Keratinocyte (primary cell): ENCODE results near the gene IKZF1. TPM values are rescaled to one million over a fixed set of nuclear protein-coding genes. Genes with fewer than 3 reads are reported as not detected.

ENCODE experiments used
- DNase-seq: peaks from one replicate; pipeline ENCODE4 v3.0.0-alpha.2; 2011; ENCODE audit warnings: low read depth, missing footprints, low spot score
- FAIRE-seq: peaks from 2 replicates; lab custom pipeline; 2011; peaks lifted over from hg19 to GRCh38; lab: Jason Lieb, UNC
- H2AFZ ChIP-seq: 2 replicates; pipeline ENCODE4 v1.6.0; 2012; ENCODE audit warnings: low read length, control low read depth, inconsistent platforms; ENCODE audit not compliant: control insufficient read depth
- H3K27ac ChIP-seq: 2 replicates; pipeline ENCODE4 v1.5.1; 2011; ENCODE audit warnings: low read length; ENCODE audit not compliant: control insufficient read depth, insufficient read depth
- H3K27me3 ChIP-seq: 3 replicates; pipeline ENCODE4 v1.6.0; 2011; ENCODE audit warnings: low read length; ENCODE audit not compliant: control insufficient read depth, insufficient read depth; ENCODE audit errors: extremely low read depth
- H3K36me3 ChIP-seq, 2 experiments: 2 replicates in 1 of 2; 3 replicates in 1 of 2; pipeline ENCODE4 v1.5.1; 2011; ENCODE audit warnings: low read length in 2 of 2, mild to moderate bottlenecking in 1 of 2; ENCODE audit not compliant: control insufficient read depth in 2 of 2, insufficient read depth in 2 of 2; ENCODE audit errors: extremely low read depth in 1 of 2
- H3K4me1 ChIP-seq: 3 replicates; pipeline ENCODE4 v1.5.1; 2011; ENCODE audit warnings: low read length; ENCODE audit not compliant: control insufficient read depth, insufficient read depth; ENCODE audit errors: extremely low read depth
- H3K4me2 ChIP-seq: 3 replicates; pipeline ENCODE4 v1.6.0; 2011; ENCODE audit warnings: low read depth, low read length; ENCODE audit not compliant: control insufficient read depth, insufficient read depth; ENCODE audit errors: extremely low read depth
- H3K4me3 ChIP-seq, 3 experiments: fragments of 200-600 bp in 1 of 3; sonication (generic) in 1 of 3; 2 replicates in 2 of 3; 3 replicates in 1 of 3; pipeline ENCODE4 v1.5.1; 2011 to 2016; ENCODE audit warnings: low read length in 3 of 3, mild to moderate bottlenecking in 3 of 3, control low read depth in 2 of 3, inconsistent platforms in 1 of 3, low read depth in 1 of 3, mixed read lengths in 1 of 3, mixed run types in 1 of 3, moderate library complexity in 1 of 3; ENCODE audit not compliant: control insufficient read depth in 2 of 3, insufficient read depth in 2 of 3; ENCODE audit errors: extremely low read depth in 1 of 3
- H3K79me2 ChIP-seq: 2 replicates; pipeline ENCODE4 v1.6.0; 2012; ENCODE audit warnings: low read length; ENCODE audit not compliant: control insufficient read depth, insufficient read depth
- H3K9ac ChIP-seq: 3 replicates; pipeline ENCODE4 v1.6.0; 2011; ENCODE audit warnings: low read length; ENCODE audit not compliant: control insufficient read depth, insufficient read depth; ENCODE audit errors: extremely low read depth
- H3K9me1 ChIP-seq: 3 replicates; pipeline ENCODE4 v1.6.0; 2011; ENCODE audit warnings: low read length; ENCODE audit not compliant: control insufficient read depth, insufficient read depth; ENCODE audit errors: extremely low read depth
- H3K9me3 ChIP-seq: 2 replicates; pipeline ENCODE4 v1.5.1; 2012; ENCODE audit warnings: low read depth, low read length; ENCODE audit not compliant: control insufficient read depth
- H4K20me1 ChIP-seq: 3 replicates; pipeline ENCODE4 v1.6.0; 2011; ENCODE audit warnings: low read length; ENCODE audit not compliant: control insufficient read depth, insufficient read depth; ENCODE audit errors: extremely low read depth
- EZH2 ChIP-seq: IDR thresholded peaks from one replicate; pipeline ENCODE4 v1.6.1; 2012; ENCODE audit warnings: inconsistent platforms, mild to moderate bottlenecking, low read length, moderate library complexity
- dilution Hi-C: fragments of 300-500 bp; cut with MboI; formaldehyde crosslinking; loops from one replicate; pipeline ENCODE4 v1.7.0; 2020; ENCODE audit warnings: low sequenced_read_pairs; ENCODE audit not compliant: extremely low pct_ligation_motif_present
- polyA plus RNA-seq, 5 experiments: library from polyadenylated mRNA; depleted of rRNA in 3 of 5; stranded (reverse) in 3 of 5; stranded (forward) in 1 of 5; unstranded in 1 of 5; fragments of >200 nt; gene quantifications; 1 replicate in 1 of 5; 2 replicates in 3 of 5; 3 replicates in 1 of 5; pipeline versions ENCODE4 v1.2.1 to v1.2.3, GENCODE V29; 2011 to 2012; ENCODE audit warnings: missing spikeins in 2 of 5, low read depth in 1 of 5, low replicate concordance in 1 of 5
- TF ChIP-seq, protein P1 (sequence below), 3 experiments: IDR thresholded peaks in 1 of 3; conservative IDR thresholded peaks in 1 of 3; optimal IDR thresholded peaks in 1 of 3; 2 replicates in 2 of 3; 3 replicates in 1 of 3; pipeline versions ENCODE3 to v1.5.1; 2011; ENCODE audit warnings: low read length in 3 of 3, mild to moderate bottlenecking in 3 of 3, moderate library complexity in 2 of 3, control low read depth in 1 of 3, inconsistent platforms in 1 of 3; ENCODE audit not compliant: insufficient read depth in 2 of 3; ENCODE audit errors: extremely low read depth in 1 of 3

The IKZF1 gene
- polyA plus RNA-seq, 1 donor (not counting 4 experiments of a cell fraction or from before 2014, with no cell fraction given): not detected

GRCh38 chr7:50349399-50349798 lies 44.9 kb downstream of the IKZF1 start:
- TF ChIP-seq, protein P1, sequence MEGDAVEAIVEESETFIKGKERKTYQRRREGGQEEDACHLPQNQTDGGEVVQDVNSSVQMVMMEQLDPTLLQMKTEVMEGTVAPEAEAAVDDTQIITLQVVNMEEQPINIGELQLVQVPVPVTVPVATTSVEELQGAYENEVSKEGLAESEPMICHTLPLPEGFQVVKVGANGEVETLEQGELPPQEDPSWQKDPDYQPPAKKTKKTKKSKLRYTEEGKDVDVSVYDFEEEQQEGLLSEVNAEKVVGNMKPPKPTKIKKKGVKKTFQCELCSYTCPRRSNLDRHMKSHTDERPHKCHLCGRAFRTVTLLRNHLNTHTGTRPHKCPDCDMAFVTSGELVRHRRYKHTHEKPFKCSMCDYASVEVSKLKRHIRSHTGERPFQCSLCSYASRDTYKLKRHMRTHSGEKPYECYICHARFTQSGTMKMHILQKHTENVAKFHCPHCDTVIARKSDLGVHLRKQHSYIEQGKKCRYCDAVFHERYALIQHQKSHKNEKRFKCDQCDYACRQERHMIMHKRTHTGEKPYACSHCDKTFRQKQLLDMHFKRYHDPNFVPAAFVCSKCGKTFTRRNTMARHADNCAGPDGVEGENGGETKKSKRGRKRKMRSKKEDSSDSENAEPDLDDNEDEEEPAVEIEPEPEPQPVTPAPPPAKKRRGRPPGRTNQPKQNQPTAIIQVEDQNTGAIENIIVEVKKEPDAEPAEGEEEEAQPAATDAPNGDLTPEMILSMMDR (optimal IDR thresholded peaks at IDR 0.05 in 1 of 3, IDR thresholded peaks at IDR 0.05 in 1 of 3, conservative IDR thresholded peaks at IDR 0.05 in 1 of 3; ENCODE audit: extremely low read depth in 1 of 3, insufficient read depth in 2 of 3, low read length in 3 of 3): no peak
- no peak for TF ChIP-seq EZH2
- dilution Hi-C loops: no loop called here
- Histone ChIP-seq H3K9me3 (no peaks in the 10 kb centered on the region), H2AFZ (no peak overlapping the region), H3K4me1 (no peaks in the 10 kb centered on the region), H3K27me3 (peaks cover 22% of the 10 kb centered on the region), H3K4me3 (no peak overlapping the region), H3K36me3 (no peaks in the 10 kb centered on the region), H3K27ac (no peak overlapping the region), H3K4me2 (no peak overlapping the region), H3K9ac (no peak overlapping the region), H3K9me1 (no peaks in the 10 kb centered on the region), H4K20me1 (no peaks in the 10 kb centered on the region), H3K79me2 (no peaks in the 10 kb centered on the region)
- DNase-seq (no peak), FAIRE-seq (no peak)

DNA sequence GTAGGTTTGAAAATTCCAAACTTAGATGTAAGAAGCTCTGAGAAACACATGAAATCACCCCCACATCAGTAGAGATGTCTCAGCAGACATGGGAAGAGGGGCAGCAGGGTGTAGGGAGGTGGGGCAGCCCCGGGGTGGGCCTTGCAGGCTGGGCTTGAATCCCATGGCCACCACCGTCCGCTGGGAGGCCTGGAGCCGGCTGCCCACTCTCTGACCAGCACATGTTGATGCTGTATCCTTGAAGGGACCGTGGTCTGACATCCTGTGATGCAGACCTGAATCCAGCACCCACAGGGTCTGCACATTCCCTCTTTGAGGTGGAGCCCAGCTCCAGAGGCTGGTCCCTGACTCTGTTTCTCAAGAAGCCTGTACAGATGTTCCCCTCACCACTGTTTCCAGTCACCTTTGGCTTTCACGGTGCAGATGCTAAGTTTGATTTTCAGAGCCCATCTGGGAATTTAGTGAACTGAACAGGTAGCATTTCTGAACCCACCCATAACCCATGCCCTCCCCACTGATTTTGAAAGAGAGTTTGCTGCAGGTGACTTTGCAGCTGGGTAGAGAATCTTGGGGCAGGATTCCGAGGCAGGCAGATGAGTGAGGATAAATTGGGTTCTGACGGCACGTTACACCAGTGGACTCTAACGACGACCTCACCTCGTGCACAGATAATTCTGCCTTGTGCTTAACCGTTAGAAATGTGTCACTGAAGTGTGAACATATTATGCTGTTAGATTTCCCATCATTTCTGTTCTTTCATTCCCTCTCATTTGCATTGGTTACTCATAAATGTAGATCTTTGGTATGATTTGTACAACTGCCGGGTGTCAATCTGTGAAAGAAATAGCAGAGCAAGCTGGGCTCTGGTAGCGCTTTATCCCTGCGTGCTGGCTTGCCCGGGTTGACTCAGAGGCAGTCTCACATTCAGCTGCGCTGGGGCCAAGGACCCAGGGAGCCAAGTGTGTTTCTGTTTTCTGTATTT lies 45.7 kb downstream of the IKZF1 start:
- H3K4me1 ChIP-seq: no peaks in the 10 kb centered on the region
- dilution Hi-C loops: no loop called here

More for the DNA sequence above, 45.7 kb downstream of the IKZF1 start:
- no peak overlapping the region for H2AFZ ChIP-seq
- peaks cover 22% of the 10 kb centered on the region for H3K27me3 ChIP-seq
- TF ChIP-seq, protein P1 (optimal IDR thresholded peaks at IDR 0.05 in 1 of 3, IDR thresholded peaks at IDR 0.05 in 1 of 3, conservative IDR thresholded peaks at IDR 0.05 in 1 of 3; ENCODE audit: extremely low read depth in 1 of 3, insufficient read depth in 2 of 3, low read length in 3 of 3): no peak
- no peak for TF ChIP-seq EZH2
- H3K4me2 ChIP-seq: no peak overlapping the region
- no peak for DNase-seq
- no peaks in the 10 kb centered on the region for H4K20me1 ChIP-seq
- no peak overlapping the region for H3K27ac ChIP-seq
- H3K9me3 ChIP-seq: no peaks in the 10 kb centered on the region
- no peak for FAIRE-seq
- no peaks in the 10 kb centered on the region for H3K9me1 ChIP-seq
- no peak overlapping the region for H3K4me3 ChIP-seq
- no peaks in the 10 kb centered on the region for H3K36me3 ChIP-seq
- no peak overlapping the region for H3K9ac ChIP-seq
- no peaks in the 10 kb centered on the region for H3K79me2 ChIP-seq
